Fibroblast of peridontal ligament (primary cell): Measurements from ENCODE around the gene ZP3.
"Not testable (repeated sequence)": the region's sequence is repeated elsewhere in the genome, so short reads cannot be mapped to it uniquely, and the experiment has no call there.

Experiments used
- DNase-seq: peaks from one replicate; pipeline ENCODE4 v3.0.0-alpha.2; 2010; ENCODE audit errors: extremely low read depth

ZP3 gene

DNA sequence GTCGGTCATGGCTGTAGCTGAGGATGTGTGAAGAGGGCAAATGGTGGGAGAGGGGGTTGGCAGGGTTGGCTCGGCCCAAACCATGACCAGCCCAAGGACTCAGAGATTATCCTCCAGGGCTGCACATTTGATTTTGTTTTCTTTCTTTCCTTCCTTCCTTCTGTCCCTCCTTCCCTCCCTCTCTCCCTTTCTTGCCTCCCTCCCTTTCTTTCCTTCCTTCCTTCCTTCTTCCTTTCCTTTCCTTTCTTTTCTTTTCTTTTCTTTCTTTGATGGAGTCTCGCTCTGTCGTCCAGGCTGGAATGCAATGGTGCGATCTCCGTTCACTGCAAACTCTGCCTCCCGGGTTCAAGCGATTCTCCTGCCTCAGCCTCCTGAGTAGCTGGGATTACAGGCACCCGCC, 19.0 kb upstream of the ZP3 start:
- DNase-seq: no peak

DNA sequence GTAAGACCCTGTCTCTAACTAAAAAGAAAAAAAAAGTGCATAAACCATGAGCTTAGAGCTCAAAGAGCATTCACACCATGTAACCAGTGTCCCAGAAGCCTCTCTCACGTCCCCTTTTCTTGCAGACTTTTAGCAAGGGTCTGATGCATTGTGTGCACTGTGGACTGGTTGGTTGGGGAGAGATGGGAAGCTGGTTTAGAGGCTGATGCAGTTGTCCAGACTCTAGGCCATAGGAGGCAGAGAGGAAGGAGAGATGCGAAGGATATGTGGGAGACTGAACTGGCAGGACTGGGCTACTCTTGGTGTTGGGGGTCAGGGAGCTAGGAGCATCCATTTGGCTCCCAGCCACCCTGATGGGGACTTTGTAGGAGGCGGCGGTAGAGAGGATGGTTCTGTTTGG, 17.0 kb upstream of the ZP3 start:
- DNase-seq: no peak

DNA sequence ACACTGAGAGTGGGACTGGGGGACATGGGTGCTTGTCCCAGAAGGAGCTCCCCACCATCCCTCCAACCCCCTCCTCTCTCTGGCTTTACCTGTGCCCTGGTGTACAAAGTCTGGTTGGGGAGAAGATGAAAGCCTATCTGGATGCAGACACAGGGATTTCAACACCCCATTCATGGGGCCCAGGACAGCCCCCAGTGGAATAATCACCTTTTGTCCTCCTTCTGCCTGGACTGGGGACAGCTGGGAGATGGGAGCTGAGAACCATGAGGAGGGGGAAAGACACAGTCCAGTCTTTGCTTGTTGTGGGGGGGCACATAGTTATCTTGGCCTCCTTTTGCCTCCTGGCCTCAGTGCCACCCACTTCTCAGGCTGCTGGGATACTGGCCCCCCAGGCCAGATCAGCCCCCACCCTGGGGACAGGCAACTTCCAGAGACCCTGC, 16.6 kb upstream of the ZP3 start:
- no peak for DNase-seq

GRCh38 chr7:76409537-76409936, 15.2 kb upstream of the ZP3 start, which contains the start of gene SSC4D:
SSC4D (minus strand) TSS chr7:76409697; CDS start chr7:76404439, 5,258 bp downstream.
- no peak for DNase-seq

- no peak for DNase-seq
Measured at GRCh38 chr7:76411626-76412025, 13.1 kb upstream of the ZP3 start.

DNA sequence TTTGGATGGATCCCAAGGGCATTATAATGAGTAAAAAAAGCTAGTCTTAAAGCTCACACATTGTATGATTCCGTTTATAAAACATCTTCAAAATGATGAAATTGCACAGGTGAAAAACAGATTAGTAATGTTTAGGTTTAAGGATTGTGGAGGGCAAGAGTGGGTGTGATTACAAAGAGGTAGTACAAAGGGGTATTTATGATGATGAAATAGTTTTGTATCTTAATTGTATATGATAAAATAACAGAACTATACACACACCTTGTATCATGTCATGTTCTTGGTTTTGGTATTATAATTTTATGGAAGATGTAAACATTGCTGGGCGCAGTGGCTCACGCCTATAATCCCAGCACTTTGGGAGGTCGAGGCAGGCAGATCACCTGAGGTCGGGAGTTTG, 12.5 kb upstream of the ZP3 start:
- DNase-seq: no peak

DNA sequence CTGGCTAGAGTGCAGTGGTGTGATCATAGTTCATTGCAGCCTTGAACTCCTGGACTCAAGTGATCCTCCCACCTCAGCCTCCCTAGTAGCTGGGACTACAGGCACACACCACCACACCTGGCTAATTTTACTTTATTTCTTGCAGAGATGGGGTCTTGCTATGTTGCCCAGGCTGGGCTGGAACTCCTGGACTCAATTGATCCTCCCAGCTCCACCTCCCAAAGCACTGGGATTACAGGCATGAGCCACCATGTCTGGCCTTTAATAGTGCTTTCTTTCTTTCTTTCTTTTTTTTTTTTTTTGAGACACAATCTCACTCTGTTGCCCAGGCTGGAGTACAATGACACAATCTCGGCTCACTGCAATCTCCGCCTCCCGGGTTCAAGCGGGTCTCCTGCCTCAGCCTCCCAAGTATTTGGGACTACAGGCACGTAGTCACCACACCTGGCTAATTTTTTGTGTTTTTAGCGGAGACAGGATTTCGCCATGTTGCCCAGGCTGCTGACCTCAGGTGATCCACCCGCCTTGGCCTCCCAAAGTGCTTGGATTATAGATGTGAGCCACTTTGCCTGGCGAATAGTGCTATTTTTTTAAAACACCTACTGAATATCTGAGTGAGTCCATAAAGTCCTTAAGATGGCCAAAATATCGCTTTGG, 7.0 kb upstream of the ZP3 start:
- DNase-seq: not testable (repeated sequence)

- DNase-seq: peak; percentile 94
Measured at GRCh38 chr7:76421097-76421496, 3.7 kb upstream of the ZP3 start.

GRCh38 chr7:76423666-76424412, 911 bp upstream of the ZP3 start:
- DNase-seq: no peak

DNA sequence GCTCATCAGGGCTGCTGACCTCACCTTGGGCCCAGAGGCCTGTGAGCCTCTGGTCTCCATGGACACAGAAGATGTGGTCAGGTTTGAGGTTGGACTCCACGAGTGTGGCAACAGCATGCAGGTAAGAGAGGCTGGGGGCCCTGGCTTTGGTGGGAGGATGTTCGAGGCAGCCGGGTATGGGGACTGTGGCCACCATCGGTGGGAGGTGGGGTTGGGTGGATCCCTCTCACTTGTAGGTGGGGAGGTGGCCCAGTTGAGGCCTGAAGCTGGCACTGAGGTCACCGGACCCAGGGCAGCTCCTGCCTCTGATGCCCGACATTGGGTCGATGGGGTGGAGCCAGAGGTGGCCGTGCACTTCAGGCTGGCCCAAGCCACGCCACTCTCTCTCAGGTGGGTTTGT, 406 bp downstream of the ZP3 start:
- no peak for DNase-seq

DNA sequence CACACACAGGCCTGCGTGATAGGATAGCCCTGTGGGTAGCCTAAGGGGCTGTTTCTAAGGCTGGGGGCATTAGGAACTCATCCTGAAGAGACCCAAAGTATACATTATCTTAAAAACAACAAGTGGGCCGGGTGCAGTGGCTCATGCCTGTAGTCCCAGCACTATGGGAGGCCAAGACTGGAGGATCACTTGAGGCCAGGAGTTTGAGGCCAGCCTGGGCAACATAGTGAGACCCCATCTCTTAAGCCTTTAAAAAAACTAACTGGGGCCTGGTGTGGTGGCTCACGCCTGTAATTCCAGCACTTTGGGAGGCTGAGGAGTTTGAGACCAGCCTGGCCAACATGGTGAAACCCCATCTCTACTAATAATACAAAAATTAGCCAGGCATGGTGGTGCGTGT, 808 bp downstream of the ZP3 start:
- DNase-seq: not testable (repeated sequence)

GRCh38 chr7:76426246-76426645, 1.5 kb downstream of the ZP3 start:
- no peak for DNase-seq

GRCh38 chr7:76427635-76428034, 2.9 kb downstream of the ZP3 start:
- DNase-seq: no peak

GRCh38 chr7:76428149-76428823, 3.5 kb downstream of the ZP3 start:
- DNase-seq: no peak

DNA sequence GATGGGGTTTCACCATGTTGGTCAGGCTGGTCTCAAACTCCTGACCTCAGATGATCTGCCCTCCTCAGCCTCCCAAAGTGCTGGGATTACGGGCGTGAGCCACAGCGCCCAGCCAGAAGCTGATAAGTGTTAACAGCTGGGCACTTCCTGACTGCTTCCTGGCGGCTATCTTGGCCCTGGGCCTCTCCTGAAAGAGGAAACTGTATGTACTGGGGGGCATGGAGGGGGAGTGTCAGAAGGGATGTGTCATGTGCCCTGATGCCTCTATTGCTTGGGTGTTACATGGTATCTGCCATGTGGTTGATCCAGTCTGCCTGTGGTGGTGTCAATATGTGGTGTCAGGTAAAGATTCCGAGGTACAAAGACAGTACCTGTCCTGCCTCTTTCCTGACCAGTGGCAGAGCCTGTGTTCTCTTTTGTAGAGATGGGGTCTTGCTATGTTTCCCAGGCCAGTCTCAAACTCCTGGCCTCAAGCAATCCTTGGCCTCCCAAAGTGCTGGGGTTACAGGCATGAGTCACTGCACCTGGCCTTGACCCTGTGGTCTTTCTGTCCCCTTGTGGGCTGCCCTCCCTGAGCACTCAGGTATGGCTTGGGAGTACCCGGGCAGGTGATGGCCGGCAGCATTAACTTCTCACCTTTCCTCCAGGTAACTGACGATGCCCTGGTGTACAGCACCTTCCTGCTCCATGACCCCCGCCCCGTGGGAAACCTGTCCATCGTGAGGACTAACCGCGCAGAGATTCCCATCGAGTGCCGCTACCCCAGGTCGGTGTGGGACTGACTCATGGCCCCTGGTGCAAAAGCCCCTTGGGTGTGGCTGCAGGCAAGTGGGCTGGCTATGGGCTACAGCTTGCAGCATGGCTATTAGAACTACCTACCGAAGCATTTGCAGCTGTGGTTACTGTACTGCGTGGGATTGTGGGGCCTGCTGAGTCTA, 4.4 kb downstream of the ZP3 start:
- peak; percentile 49 for DNase-seq

- no peak for DNase-seq
Measured at GRCh38 chr7:76430211-76430610, 5.5 kb downstream of the ZP3 start.

- DNase-seq: no peak
Measured at GRCh38 chr7:76430836-76431235, 6.1 kb downstream of the ZP3 start.

- peak; percentile 88 for DNase-seq
Measured at GRCh38 chr7:76437873-76438272, 13.1 kb downstream of the ZP3 start.

DNA sequence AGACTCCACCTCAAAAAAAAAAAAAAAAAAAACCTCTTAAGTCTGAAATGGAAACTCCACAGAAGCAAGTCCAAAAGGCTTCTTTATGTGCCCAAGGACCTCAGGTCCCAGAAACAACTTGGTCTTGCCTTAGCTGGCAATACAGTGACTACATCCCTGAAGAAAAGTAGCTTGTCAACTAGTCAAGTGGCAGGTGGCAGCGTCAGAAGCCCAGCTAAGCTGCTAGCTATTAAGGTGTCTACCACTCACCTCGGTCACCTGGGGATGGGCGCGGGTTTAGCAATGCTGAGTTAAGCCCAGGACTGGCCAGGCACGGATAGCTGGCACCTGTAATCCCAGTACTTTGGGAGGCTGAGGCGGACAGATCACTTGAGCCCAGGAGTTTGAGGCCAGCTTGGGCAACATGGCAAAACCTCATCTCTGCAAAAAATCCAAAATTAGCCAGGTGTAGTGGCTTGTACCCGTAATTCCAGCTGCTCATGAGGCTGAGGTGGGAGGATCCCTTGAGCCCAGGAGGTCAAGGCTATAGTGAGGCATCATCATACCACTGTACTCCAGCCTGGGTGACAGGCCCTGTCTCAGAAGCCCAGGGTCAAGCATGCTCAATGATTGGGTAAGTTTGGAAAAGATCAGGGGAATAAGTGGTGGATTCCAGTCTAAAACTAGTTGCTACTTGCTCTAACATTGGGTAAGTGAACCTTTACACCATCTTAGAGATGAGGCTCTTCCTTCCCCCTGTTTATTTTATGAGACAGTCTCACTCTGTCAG, 14.6 kb downstream of the ZP3 start:
- not testable (repeated sequence) for DNase-seq

DNA sequence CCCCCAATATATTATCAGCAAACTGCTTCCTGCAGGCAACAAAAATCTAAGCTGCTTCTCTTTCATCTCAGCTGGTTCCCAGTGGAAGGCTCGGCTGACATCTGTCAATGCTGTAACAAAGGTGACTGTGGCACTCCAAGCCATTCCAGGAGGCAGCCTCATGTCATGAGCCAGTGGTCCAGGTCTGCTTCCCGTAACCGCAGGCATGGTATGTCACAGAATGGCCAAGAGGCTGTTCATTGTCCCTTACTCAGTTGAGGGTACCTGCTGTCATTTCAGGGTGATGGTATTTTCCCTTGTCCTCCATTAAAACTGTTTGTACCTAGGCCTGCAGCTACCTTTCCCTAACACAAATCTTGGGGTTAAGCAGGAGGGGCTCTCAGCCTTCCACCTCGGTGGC, 15.7 kb downstream of the ZP3 start:
- not testable (repeated sequence) for DNase-seq

DNA sequence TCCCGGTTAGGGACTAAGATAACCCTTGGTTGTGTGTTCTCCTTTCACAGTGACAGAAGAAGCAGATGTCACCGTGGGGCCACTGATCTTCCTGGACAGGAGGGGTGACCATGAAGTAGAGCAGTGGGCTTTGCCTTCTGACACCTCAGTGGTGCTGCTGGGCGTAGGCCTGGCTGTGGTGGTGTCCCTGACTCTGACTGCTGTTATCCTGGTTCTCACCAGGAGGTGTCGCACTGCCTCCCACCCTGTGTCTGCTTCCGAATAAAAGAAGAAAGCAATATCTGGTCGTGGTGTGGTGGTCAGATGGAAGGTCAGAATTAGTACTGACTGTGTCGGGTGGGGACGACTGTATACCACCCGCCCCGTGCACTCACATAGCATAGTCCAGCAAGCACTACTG, 17.0 kb downstream of the ZP3 start:
- not testable (repeated sequence) for DNase-seq
